ENCODE measurements around the gene GLIS1.
"Not testable (repeated sequence)": the region's sequence is repeated elsewhere in the genome, so short reads cannot be mapped to it uniquely, and the experiment has no call there.

The GLIS1 gene

DNA sequence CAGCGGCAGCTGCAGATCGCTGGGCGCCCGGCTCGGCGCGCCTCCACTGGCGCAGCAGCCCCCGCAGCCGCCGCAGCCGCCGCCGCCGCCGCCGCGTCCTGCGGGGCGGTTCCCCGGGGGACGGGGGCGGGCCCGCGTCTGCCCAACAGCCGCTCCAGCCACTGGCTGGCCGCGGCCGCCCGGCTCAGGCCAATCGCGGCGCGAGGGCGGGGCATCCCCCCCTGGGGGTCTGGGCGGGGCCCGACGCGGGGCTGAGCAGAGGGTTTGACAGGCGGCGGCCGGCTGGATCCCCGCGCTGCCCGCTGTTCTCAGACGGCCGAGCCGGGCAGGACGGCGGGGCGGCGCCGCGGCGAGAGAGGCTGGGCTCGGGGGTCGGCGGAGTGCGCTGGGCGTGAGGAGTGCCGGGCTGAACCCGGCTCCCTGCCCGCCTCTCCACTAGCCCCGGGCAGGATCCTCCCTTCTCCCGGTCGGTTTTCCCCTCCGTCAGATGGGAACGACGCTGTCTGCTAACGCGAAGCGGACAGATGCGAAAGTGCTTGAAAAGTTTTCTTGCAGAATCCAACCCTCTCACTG, at the start of gene GLIS1:
GLIS1 (minus strand) TSS at position 56 of the 573 bp plus-strand sequence. CDS start 1,100 bp downstream, outside the sequence.
- peak; percentile 78 for DNase-seq

DNA sequence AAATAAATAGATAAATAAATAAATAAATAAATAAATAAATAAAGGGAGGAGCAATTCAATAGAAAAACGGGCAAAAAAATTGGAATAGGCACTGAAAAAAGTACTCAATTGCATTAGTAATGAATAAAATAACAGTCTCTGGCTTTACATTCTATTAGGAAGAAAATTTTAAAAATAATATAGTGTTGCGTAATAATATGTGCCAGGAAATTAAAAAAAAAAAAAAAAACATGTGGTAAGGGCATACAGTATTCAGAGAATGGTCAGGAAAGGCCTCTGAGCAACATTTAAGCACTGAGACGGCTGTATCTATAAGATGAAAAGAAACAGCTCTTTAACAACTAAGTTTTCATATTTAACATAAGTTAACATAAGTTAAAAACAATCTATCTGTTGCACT, 48.7 kb upstream of the GLIS1 start:
- no peak for DNase-seq

DNA sequence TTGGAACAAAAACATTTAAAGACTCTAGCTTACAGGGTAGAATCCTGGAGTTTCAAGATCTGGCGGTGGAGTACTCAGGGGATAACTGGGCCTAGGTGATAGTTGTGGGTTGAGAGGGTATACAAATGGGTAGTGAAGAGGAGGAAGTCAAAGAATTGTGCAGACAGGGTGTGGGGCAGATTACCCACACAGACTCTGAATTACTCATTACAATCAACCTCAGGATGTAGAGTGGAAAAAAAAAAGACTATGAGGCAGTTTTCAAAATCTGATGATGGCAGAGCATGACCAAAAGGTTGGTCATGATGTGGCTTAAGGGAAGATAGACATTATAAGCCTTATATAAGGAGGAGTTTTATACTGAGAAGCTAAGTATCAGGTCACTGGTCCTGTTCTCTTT, 44.1 kb upstream of the GLIS1 start:
- DNase-seq = peak; percentile 80

DNA sequence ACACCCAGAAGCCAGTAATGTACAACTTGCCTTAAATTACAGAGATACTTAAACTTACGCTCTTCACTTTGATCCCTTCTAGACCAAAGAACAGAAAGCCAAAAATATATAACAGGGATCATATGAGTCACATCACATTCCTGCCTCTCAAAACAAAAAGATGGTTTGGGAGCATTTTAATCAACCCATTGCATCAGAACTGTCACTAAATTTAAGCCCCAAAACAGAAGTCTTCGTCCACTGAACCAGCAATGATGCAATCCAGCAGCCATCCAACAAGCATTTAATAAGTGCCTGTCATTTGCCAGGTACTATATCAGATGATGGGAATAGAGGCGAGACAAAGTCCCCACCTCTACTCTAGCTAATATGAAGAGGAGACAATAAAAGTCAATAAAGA, 42.7 kb upstream of the GLIS1 start:
- no peak for DNase-seq

DNA sequence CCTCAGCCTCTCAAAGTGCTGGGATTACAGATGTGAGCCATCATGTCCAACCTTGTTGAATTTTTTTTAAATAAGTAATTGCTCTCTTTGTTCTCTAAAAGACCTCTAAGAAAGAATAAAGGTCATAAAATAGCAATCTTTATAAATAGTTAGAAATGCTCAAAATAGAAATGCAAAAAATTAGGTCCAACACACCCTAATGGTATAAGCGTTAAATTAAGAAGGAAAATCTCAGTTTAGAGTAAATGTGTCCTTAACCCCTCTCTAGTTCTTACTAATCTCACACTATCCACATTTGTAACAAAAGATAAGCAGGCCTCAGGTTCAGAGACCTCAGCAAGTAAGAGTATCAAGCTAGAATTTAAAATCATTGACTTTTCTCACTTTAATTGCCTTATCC, 38.3 kb upstream of the GLIS1 start:
- DNase-seq = no peak

DNA sequence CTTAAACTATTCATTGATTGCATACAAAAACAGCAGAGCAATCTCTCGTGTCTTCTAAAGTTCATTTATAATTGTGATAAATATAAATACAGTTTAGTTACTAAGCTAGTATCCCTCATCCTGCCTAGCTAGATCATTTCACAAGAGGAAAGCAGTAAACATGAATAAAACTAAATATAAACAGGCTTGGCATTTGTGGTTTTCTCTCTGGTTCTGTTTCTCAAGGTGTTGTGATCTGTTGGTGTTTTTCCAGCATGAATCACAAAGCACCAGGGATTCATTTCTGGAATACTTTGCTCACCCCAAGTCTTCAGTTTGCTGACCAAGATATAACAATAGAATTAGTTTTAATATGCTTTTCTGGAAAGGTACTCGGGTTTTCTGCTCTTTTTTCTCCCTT, 32.7 kb upstream of the GLIS1 start:
- peak; percentile 29 for DNase-seq

DNA sequence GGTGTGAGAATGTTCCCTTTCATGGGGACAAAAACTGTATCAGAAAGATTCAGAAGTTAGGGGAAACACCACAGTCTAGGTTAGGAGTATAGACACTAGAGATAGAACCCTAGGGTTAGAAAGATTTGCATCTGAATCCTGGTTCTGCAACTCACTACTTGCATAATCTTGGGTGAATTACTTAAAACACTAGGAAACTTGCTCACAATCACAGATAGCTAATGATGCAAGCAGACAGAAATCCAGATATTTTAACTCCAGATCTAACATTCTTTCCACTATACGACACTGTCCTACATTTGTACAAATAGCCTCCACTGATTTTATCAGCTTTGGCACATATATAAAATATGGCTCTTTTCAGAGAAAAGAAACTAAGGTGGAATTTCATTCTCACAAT, 30.8 kb upstream of the GLIS1 start:
- DNase-seq = no peak

DNA sequence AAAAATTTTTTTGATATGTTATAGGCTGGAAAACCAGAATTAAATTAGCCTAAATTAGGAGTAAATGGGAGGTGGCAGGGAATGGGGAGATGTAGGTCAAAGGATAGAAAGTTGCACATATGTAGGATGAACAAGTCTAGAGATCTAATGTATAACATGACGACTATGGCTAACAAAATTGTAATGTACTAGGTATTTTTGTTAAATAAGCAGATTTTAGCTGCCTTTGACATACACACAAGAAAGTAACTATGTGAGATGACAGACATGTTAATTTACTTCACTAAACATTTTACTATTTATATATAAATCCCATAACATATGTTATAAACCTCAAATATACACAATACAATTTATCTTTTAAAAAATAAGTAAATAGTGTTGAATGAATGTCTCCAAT, 30.2 kb upstream of the GLIS1 start:
- no peak for DNase-seq

DNA sequence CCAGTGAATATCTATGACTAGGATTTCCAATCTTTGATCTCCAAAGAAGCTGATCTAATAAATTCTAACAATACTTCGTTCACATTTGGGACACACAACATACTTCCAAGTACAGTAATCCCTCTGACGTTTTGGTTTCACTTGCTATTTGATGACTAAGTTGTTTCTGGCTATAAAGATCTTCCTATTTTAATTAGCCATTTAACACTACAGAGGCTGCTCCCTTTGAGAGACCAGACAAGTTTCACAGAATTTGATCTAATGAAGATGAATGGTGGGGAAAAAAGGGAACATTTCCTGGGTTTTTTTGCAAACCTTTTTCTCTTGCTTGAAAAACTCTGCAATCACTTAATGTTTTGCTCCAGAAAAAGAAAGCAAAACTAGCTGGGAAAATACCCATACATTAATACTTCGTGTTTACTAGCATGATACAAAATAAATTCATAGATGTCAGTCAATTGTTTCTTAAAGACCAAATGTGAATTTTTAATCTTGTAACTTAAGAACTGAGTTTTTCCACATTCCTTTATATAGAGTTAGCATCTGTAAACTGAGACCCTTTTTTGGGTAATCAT, 28.0 kb upstream of the GLIS1 start:
- DNase-seq = peak; percentile 6

DNA sequence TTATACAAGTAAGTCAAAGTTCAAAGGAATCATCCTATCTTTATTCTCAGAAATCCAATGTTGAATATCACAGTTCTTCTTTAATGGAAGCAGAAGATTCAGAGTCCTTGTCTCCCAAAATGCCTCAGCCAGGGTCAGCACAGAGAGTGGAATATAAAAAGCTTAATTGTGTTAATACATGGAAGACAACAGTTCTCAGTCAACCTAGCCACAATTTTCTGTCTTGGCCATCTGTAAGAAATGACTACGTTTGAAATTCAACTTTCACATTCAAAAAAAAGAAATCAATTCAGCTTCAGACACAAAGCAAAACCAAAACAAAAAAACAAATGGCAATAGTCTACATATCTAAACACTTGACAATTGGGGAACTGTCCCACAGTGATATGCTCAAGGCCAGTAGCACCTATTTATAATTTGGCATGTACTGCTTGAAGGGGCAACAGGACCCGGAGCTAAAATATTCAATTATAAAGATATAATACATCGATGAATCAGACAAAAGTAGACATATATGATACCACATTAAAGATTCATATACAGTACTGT, 27.3 kb upstream of the GLIS1 start:
- no peak for DNase-seq

DNA sequence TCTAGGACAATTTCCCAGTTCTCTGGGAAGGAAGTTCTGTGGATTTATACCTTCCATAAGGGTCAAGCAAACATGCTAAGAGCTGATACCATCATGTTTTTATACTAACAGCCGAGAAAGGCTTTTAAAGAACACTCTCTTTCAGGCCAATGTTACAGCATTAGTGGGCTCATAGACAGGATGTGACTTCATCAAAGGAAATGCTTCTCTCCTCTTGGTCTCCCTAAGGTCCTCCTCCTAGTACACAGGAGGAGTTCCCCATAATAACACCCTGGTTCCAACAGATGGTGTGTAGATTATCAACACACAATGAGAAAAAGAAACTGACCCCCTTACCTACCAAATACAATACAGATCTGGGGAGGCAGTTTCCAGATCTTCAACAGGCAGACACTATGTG, 26.7 kb upstream of the GLIS1 start:
- peak; percentile 44 for DNase-seq

DNA sequence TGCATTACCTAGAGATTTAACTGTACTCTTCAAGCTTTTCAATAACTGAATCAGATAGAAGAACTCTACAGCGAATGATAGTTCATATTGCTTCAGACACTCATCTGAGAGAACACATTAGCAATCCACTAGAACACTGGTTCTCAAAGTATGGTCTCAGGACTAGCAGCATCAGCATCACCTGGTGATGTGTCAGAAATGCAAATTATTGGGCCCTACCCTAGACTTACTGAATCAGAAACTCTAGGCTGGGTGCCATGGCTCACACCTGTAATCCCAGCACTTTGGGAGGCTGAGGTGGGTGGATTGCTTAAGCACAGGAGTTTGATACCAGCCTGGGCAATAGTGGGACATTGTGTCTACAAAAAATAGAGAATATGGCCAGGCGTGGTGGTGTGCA, 24.9 kb upstream of the GLIS1 start:
- no peak for DNase-seq

DNA sequence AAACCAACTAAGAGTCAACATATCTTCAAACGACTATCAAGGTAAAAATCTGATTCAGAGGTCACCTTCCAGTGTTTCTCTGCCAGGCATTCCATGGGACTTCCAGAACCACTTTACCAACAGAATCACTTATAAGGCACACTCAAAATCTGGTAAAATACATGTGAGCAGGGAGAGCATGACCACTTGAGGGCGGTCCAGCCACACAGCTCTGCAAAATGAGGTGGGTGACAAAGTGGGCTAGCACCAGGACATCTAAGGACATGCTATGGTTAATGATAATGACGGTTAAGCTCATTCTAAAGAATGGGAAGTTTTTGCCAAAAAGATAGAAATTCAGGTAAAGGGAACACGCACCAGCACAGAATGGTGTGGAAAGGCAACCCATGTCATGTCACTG, 24.5 kb upstream of the GLIS1 start:
- no peak for DNase-seq

DNA sequence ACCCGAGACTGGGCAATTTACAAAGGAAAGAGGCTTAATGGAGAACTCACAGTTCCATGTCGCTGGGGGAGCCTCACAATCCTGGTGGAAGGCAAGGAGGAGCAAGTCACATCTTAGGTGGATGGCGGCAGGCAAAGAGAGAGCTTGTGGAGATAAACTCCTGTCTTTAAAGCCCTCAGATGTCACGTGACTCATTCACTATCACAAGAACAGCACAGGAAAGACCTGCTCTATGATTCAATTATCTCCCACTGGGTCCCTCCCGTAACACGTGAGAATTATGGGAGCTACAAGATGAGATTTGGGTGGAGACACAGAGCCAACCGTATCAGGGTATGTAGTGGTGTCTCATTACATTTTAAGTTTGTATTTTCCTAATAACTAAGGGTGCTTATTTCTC, 21.5 kb upstream of the GLIS1 start:
- not testable (repeated sequence) for DNase-seq

DNA sequence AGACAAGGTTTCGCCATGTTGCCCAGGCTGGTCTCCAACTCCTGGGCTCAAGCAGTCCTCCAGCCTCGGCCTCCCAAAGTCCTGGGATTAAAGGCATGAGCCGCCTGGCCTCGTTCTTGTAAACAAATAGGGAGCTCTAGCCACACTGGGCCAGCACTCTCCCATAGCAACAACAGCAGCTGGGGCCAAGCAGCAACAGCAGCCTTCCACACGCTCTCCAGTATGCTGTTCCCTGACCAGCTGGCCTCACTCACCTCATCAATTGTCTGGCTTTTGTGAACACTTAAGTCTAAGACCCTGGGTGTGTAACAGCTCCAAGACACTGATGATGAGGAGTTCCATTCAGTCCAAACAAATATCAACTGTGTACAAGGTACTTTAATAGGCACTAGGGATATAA, 16.9 kb upstream of the GLIS1 start:
- DNase-seq = no peak

DNA sequence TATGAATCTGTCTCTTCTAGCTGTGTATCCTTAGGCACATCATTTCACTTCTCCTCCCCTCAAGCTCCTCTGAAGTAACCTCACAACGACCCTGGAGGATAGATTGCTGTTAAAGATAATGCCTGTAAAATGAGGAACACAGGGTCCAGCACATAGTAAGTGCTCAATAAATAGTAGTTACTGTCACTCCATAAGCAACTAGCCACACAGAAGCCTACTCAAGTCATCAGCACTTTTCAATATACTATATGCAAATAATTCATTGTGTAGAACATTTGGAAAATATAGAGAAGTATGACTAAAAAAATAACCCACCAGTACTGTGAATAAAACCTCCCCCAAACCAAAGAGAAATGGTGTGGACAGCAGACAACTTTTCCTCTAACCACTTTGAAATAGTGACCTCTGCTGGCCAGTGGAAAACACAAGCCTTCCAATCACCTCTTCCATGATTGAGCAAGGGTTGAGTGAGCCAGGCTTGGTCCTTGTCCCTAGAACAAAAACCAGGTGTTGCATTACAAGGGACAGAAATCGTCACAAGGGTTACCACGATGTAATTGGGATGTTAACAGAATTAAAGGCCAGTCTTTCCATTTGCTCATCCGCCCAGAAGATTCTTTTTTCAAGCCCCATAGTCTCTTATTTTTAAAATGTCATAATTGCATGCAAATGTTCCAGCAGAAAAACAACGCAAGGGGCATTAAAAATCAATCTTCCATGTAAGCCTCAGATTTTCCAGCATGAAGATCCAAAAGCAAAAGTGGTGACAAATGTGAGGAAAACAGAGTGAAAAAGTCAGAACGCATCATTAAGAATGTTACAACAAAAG, 15.7 kb upstream of the GLIS1 start:
- peak; percentile 47 for DNase-seq

DNA sequence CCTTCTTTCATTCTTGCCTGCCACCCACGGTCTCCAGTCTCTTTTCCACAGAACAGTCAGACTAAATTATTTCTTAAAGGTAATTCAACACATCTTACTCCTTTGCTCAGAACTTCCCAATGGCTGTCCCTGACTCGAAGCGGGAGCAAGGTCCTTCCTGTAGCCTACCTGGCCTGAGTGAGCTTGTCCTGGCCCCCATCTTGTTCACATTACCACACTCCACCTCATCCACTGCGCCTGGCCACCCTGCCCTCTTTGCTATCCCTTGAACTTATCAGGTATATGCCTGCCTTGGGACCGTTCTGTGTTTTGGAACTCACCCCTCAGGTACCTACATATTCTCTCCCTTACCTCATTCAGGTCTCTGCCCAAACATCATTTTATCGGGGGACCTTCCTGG, 13.3 kb upstream of the GLIS1 start:
- DNase-seq = no peak

DNA sequence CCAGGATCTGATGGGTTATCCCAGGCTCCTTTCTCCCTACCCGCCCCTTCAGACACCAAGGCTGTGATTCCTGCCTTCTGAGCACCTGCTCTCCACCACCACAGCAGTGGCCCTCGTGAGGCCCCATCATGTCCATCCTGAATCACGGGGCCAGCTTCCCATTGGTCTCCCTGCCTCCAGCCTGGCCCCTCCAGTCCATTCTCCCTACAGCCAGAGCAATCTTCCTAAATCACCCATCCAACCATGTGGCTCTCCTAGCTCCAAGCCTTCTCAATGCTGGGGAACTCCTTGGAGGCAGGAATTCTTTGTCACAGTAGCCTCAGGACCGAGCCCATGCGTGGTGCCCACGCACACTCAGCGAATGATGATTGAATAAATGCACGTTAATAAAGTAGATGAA, 8.9 kb upstream of the GLIS1 start:
- DNase-seq = no peak

DNA sequence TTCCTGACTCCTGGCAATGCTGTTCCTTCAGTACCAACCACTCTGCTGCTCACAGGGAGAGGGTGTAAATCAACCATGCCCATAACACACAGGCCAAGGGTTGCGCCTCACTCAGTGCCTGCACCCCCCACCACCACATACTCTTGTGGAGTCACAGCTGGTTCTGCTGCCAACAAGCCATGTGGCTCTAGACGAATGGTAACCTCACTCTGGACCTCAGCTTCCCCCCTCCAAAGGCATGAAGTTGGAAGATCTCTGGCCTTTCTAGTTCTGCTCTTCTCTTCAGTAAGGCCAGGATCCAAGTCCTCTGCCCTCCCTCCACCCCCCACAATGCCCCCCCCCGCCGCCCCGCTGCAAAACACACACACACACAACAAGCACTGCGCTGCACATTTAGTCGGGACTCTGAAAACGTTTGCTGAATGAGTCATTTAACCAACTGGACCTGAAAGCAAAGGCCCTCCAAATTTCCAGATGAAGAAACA, 1.7 kb upstream of the GLIS1 start:
- DNase-seq = no peak

DNA sequence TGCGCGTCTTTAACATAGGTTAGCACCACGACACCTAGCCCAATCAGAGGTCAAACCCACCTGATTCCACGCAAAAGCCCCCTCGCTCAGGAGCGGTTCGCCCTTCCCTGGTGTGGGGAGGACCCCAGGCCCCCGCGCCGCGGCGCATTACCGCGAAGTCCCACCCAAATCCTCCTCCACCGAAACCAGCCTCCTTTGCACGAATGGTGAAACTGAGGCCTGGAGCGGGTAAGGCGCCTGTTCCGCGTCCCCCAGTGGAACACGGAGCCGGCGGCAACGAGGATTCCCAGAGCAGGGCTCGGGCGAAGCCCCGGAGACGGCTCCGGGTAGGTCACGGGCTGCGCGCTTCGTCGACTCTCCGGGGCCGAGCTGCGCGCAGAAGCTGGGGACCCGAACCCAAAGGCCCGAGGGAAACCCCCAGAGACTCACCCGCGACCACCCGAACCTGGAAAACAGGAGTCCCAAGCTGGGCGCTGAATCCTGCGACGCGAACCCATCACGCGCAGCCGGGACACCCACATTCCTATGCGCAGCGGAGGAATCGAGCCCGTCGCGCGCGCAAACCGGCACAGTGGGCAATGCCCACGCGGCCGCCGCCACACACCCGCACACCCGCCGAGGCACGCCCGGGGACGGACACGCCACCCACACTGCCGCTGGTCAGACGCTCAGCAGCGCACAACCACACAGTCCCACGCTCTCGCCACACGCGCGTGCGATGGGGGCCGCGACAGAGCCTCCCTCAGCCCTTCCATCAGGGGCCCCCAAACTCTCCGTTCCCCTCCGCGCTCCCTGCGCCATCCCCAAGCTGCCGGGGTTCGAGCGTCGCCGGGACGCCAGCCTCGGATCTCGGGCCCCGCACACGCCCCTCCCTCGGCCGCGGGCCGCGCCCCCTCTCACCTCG, 507 bp downstream of the GLIS1 start:
- DNase-seq = no peak

DNA sequence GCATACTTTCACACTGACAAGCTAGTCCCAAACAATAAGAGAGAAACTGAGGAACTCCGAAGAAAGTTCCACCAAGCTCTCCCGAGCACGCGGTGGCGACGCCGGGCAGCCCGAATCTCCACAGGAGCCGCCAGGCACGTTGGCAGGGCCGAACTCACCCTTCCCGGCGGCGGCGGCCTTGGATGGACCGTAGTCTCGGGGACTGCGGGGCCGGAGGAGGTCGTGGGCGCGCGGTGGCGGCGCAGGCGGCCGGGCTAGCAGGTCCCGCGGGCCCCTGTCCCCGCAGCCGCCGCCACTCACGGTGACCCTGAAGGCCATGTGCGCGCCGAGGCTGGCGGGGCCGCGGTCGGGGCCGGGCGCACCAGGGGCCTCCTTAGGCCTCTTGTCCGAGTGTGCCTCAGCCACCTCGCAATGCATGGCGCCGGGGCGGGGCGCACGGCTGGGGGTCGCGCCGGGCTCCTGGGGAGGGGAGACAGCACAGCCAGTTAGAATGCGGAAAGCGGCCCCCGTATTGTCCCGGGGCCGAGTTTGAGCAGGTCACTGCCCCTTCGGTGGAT, 1.2 kb downstream of the GLIS1 start:
- no peak for DNase-seq

DNA sequence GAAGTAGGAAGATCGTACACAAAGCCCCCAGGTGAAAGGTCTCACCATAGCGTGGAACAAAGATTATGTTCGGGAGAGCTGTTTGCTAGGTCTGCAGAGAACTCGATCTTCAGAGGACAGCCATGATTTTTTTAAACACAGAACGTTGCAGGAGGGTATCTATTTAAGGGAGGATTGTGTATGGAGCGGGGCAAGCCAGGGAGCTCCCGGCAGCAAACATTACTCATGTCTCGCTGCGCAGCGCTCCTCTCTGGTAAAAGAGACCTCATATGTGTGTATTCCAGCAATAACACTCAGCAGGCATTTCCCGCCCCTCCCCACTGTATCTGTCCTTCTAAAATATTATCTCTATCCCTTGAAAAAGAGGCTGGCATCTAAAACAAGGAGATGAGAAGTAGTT, 2.7 kb downstream of the GLIS1 start:
- no peak for DNase-seq

DNA sequence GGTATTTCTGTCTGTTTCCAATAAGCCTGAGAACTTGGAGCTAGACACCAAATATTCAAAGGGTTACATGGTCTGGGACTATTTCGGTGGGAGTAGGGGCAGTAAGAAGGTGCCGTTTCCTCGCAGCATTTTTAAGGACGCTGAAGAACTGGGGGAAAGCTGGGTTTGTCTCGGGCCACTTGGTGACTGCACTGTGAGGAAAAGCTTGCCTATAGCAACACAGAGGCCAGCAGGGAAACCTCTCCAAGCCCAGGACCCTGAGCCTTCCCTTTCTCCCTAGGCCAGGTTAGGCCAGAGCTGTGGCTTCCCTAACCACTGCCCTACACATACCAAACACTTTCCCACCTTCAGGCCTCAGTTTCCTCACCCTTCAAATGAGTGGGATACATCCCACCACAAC, 3.3 kb downstream of the GLIS1 start:
- no peak for DNase-seq
